HepG2 (cell line): Measurements from ENCODE around the gene VPS13C. TPM values are rescaled to one million over a fixed set of nuclear protein-coding genes. Genes with fewer than 3 reads are reported as not detected.

Experiments used
- ATAC-seq: fragments of 200-7000 bp; cut with Tn5 transposase; 3 replicates; pipeline ENCODE4 v1.9.1; 2020; ENCODE audit warnings: mild to moderate bottlenecking, moderate library complexity
- BruUV-seq: library from RNA; stranded (reverse); fragments of 400-500 nt; replicated peaks from 2 replicates; lab custom pipeline; 2021; lab: Mats Ljungman, UMichigan
- CTCF ChIA-PET: fragments of 300-600 bp; formaldehyde crosslinking; extraction: SDS; loops from one replicate; lab custom pipeline; 2021; ENCODE audit warnings: low total read pairs, inconsistent platforms, low intra/inter-chr PET ratio; lab: Yijun Ruan, JAX
- POLR2A ChIA-PET: fragments of 350-600 bp; sonication (Branson Sonifier 250); formaldehyde crosslinking; loops from one replicate; lab custom pipeline; 2020; ENCODE audit warnings: antibody characterized with exemption, inconsistent platforms; lab: Yijun Ruan, JAX
- DNase-seq: peaks from one replicate; pipeline ENCODE4 v3.0.0-alpha.2; 2015; ENCODE audit warnings: low spot score
- FAIRE-seq: peaks from 3 replicates; lab custom pipeline; 2011; peaks lifted over from hg19 to GRCh38; lab: Jason Lieb, UNC
- H2AFZ ChIP-seq: one replicate; pipeline ENCODE4 v1.6.1; 2011; ENCODE audit warnings: low read length, inconsistent platforms
- H3K27ac ChIP-seq: fragments of 300-600 bp; 3 replicates; pipeline ENCODE4 v1.8.0; 2011; ENCODE audit warnings: mixed run types, mild to moderate bottlenecking, mixed read lengths, low read length, inconsistent platforms; ENCODE audit not compliant: insufficient read depth; ENCODE audit errors: extremely low read length
- H3K27me3 ChIP-seq, 2 experiments: fragments of 200-600 bp in 1 of 2; 2 replicates in 1 of 2; 3 replicates in 1 of 2; pipeline versions ENCODE4 v1.6.0 to v1.8.0; 2011; ENCODE audit warnings: low read length in 2 of 2, mild to moderate bottlenecking in 2 of 2, moderate library complexity in 2 of 2, inconsistent platforms in 1 of 2; ENCODE audit not compliant: insufficient read depth in 2 of 2, control insufficient read depth in 1 of 2
- H3K36me3 ChIP-seq, 2 experiments: fragments of 200-600 bp in 1 of 2; replicated peaks in 1 of 2; 2 replicates in 1 of 2; 3 replicates in 1 of 2; pipeline versions ENCODE4 v1.5.1 to v1.8.0; 2011; ENCODE audit warnings: low read length in 2 of 2, inconsistent platforms in 1 of 2; ENCODE audit not compliant: insufficient read depth in 2 of 2, control insufficient read depth in 1 of 2
- H3K4me1 ChIP-seq: 2 replicates; pipeline ENCODE4 v1.5.1; 2012; ENCODE audit warnings: low read length, inconsistent platforms; ENCODE audit not compliant: insufficient read depth
- H3K4me2 ChIP-seq: 2 replicates; pipeline ENCODE4 v1.6.0; 2011; ENCODE audit warnings: low read depth, low read length, inconsistent platforms
- H3K4me3 ChIP-seq, 3 experiments: fragments of 200-600 bp in 1 of 3; sonication (generic), shearing (Covaris generic) in 1 of 3; replicated peaks in 1 of 3; 2 replicates each; pipeline ENCODE4 v1.5.1; 2011 to 2016; ENCODE audit warnings: low read length in 3 of 3, inconsistent platforms in 2 of 3, low read depth in 2 of 3, mild to moderate bottlenecking in 2 of 3, control low read depth in 1 of 3, mixed read lengths in 1 of 3; ENCODE audit not compliant: insufficient read depth in 1 of 3
- H3K79me2 ChIP-seq: one replicate; pipeline ENCODE4 v1.6.1; 2011; ENCODE audit warnings: low read length, inconsistent platforms; ENCODE audit not compliant: insufficient read depth
- H3K9ac ChIP-seq: 2 replicates; pipeline ENCODE4 v1.6.0; 2011; ENCODE audit warnings: mild to moderate bottlenecking, low read depth, low read length, inconsistent platforms; ENCODE audit not compliant: insufficient read depth
- H3K9me3 ChIP-seq: 2 replicates; pipeline ENCODE4 v1.5.1; 2012; ENCODE audit warnings: mild to moderate bottlenecking, low read length
- H4K20me1 ChIP-seq: 2 replicates; pipeline ENCODE4 v1.6.0; 2011; ENCODE audit warnings: inconsistent platforms, mild to moderate bottlenecking, low read length, moderate library complexity; ENCODE audit not compliant: insufficient read depth
- ASH2L ChIP-seq: fragments of 300-600, 200-600 bp; sonication (generic); IDR thresholded peaks from 2 replicates; pipeline ENCODE4 v1.7.0; 2017; ENCODE audit warnings: low read depth, mild to moderate bottlenecking, moderate library complexity, mixed read lengths, low read length; ENCODE audit not compliant: insufficient read length
- CENPT ChIP-seq: sonication (generic); formaldehyde crosslinking; IDR thresholded peaks from 2 replicates; pipeline ENCODE4 v1.8.0; 2022; ENCODE audit warnings: low read depth, mild to moderate bottlenecking, moderate library complexity, missing genetic modification reagents
- KAT8 ChIP-seq: IDR thresholded peaks from 2 replicates; pipeline ENCODE4 v1.6.1; 2016; ENCODE audit warnings: missing genetic modification reagents, missing compliant biosample characterization
- NCOR1 ChIP-seq: fragments of 200-600 bp; sonication (generic); IDR thresholded peaks from 2 replicates; pipeline ENCODE4 v1.7.0; 2017; ENCODE audit warnings: antibody characterized with exemption, low read length, borderline replicate concordance
- SIX1 ChIP-seq: sonication (generic); formaldehyde crosslinking; IDR thresholded peaks from 2 replicates; pipeline ENCODE4 v1.4.0; 2020; ENCODE audit warnings: missing genetic modification reagents, borderline replicate concordance
- ZNF792 ChIP-seq: IDR thresholded peaks from 2 replicates; pipeline ENCODE4 v1.6.1; 2016
- WGBS: methylation state at CpG from one replicate; pipeline ENCODE4 v1.1.6; 2017; ENCODE audit warnings: low lambda C conversion rate; 5-methylcytosine and 5-hydroxymethylcytosine counted together
- in situ Hi-C: cut with HindIII; loops from 2 replicates; pipeline ENCODE4 v1.10.0; 2017; ENCODE audit warnings: low pct_unique_long_range_greater_than_20kb; ENCODE audit not compliant: extremely low pct_ligation_motif_present
- intact Hi-C: fragments of 100-400 bp; cut with micrococcal nuclease; formaldehyde crosslinking; loops from one replicate; pipeline ENCODE4 v1.10.0; 2022; ENCODE audit not compliant: unreplicated experiment
- polyA plus RNA-seq, 8 experiments: library from polyadenylated mRNA; depleted of rRNA in 3 of 8; stranded (reverse) in 7 of 8; unstranded in 1 of 8; fragments of >200 nt; fragmentation: Illumina TruSeq in 4 of 8; extraction: Trizol in 4 of 8; gene quantifications; 2 replicates each; pipeline versions ENCODE4 v1.2.1 to v1.2.3, GENCODE V29; 2011 to 2016; ENCODE audit warnings: low read depth in 4 of 8, missing spikeins in 1 of 8, mixed read lengths in 1 of 8; ENCODE audit not compliant: insufficient read depth in 1 of 8
- total RNA-seq, 5 experiments: library from RNA; depleted of rRNA; stranded (reverse); fragments of >200 nt; fragmentation: Illumina TruSeq; extraction: Trizol; gene quantifications; 2 replicates each; pipeline ENCODE4 v1.2.3, GENCODE V29; 2016; ENCODE audit warnings: low read depth in 1 of 5
- TF ChIP-seq, protein P1 (sequence below): sonication (generic); formaldehyde crosslinking; IDR thresholded peaks from 2 replicates; pipeline ENCODE4 v1.9.0; 2021; ENCODE audit warnings: missing genetic modification reagents, borderline replicate concordance

The VPS13C gene
- total and polyA plus RNA-seq, 2 of the 13 experiments (the other 11 are each of a cell fraction or from before 2014, with no cell fraction given): 10.9 to 26.8 TPM

- intact Hi-C loops: loop anchor here (5.0 kb wide), 1 partner anchor 35 kb away; no protein-coding TSS in a partner anchor
- no peaks in the 10 kb centered on the region for H3K9me3 ChIP-seq
- WGBS: 83% methylated on average over 1 of the region's 1 CpG
- CTCF ChIA-PET: no interaction called here
- H3K4me2 ChIP-seq: peak overlapping the region; percentile 57
- H3K4me1 ChIP-seq: peaks cover 34% of the 10 kb centered on the region
- H3K27me3 ChIP-seq: no peaks in the 10 kb centered on the region
- no peaks in the 10 kb centered on the region for H3K79me2 ChIP-seq
- ATAC-seq (no peak), DNase-seq (no peak), FAIRE-seq (no peak)
- BruUV-seq: no TSS peak
- H3K36me3 ChIP-seq: no peaks in the 10 kb centered on the region; a peak in 1 of 5 replicates
- H2AFZ ChIP-seq: no peak overlapping the region
- POLR2A ChIA-PET: no interaction called here
- H3K4me3 ChIP-seq: peak overlapping the region in 1 of 3 experiments; percentile 4; a peak in 1 of 6 replicates
- peak overlapping the region; percentile 79 for H3K27ac ChIP-seq
- H3K9ac ChIP-seq: peak overlapping the region; percentile 21; the same call in 1 of the 2 replicates
- in situ Hi-C loops: no loop called here
- TF ChIP-seq KAT8 (CRISPR knock-in tag) (0 out of 2 replicates have a peak, but pooled peaks have one; percentile 4), NCOR1 (0 out of 2 replicates have a peak, but pooled peaks have one; percentile 3), SIX1 (CRISPR knock-in tag) (0 out of 2 replicates have a peak, but pooled peaks have one; percentile 0), ASH2L (peak; percentile 16), ZNF792 (CRISPR knock-in tag) (0 out of 2 replicates have a peak, but pooled peaks have one; percentile 1), CENPT (CRISPR knock-in tag) (no peak)
- TF ChIP-seq, protein P1, sequence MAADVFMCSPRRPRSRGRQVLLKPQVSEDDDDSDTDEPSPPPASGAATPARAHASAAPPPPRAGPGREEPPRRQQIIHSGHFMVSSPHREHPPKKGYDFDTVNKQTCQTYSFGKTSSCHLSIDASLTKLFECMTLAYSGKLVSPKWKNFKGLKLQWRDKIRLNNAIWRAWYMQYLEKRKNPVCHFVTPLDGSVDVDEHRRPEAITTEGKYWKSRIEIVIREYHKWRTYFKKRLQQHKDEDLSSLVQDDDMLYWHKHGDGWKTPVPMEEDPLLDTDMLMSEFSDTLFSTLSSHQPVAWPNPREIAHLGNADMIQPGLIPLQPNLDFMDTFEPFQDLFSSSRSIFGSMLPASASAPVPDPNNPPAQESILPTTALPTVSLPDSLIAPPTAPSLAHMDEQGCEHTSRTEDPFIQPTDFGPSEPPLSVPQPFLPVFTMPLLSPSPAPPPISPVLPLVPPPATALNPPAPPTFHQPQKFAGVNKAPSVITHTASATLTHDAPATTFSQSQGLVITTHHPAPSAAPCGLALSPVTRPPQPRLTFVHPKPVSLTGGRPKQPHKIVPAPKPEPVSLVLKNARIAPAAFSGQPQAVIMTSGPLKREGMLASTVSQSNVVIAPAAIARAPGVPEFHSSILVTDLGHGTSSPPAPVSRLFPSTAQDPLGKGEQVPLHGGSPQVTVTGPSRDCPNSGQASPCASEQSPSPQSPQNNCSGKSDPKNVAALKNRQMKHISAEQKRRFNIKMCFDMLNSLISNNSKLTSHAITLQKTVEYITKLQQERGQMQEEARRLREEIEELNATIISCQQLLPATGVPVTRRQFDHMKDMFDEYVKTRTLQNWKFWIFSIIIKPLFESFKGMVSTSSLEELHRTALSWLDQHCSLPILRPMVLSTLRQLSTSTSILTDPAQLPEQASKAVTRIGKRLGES: no peak
- no peaks in the 10 kb centered on the region for H4K20me1 ChIP-seq
Observed at GRCh38 chr15:61907753-61908086, 152.5 kb downstream of the VPS13C start.
